Measurements from ENCODE around the gene RARRES1.

The RARRES1 gene

GRCh38 chr3:158748237-158748828, 16.1 kb upstream of the RARRES1 start:
- no peak for DNase-seq (ENCODE audit: extremely low spot score)
- POLR2A ChIA-PET: no interaction called here
- TF ChIP-seq FOXK2 (IDR thresholded peaks at IDR 0.05) (no peak), ELF4 (IDR thresholded peaks at IDR 0.05) (no peak), TARDBP (IDR thresholded peaks at IDR 0.05) (no peak), ZNF384 (IDR thresholded peaks at IDR 0.05) (no peak), HDGF (IDR thresholded peaks at IDR 0.05; ENCODE audit: borderline replicate concordance) (no peak), SUZ12 (IDR thresholded peaks at IDR 0.05) (no peak), FOXA1 (IDR thresholded peaks at IDR 0.05) (no peak), SP1 (IDR thresholded peaks at IDR 0.05) (no peak), FOXM1 (IDR thresholded peaks at IDR 0.05; ENCODE audit: borderline replicate concordance) (no peak), ARNT (IDR thresholded peaks at IDR 0.05) (no peak), NFRKB (IDR thresholded peaks at IDR 0.05) (no peak), LEF1 (IDR thresholded peaks at IDR 0.05; ENCODE audit: borderline replicate concordance) (no peak), L3MBTL2 (conservative IDR thresholded peaks at IDR 0.05) (no peak)
- CTCF ChIA-PET: no interaction called here

DNA sequence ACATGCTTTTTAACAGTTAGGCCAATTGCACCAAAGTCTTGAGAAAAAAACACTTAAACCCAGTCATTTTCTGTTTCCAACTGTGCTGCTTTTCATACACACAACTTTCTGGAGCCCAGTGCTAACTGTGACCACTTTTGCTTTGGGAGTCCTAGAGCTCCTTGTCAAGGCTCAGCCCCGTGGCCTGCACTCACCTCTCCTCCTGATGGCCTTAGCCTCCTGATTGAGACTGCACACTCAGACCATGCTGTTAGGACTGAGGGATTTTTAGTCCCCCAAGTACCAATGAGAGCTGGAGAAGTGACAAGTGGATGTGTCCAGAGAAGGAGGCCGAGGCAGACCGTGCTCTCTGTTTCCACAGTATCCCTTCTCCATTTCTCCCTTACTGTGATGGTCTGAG, 15.2 kb upstream of the RARRES1 start:
- ChIA-PET CTCF (no interaction called here), POLR2A (no interaction called here)
- TF ChIP-seq FOXM1 (IDR thresholded peaks at IDR 0.05; ENCODE audit: borderline replicate concordance) (no peak), SP1 (IDR thresholded peaks at IDR 0.05) (no peak), HDGF (IDR thresholded peaks at IDR 0.05; ENCODE audit: borderline replicate concordance) (no peak), ELF4 (IDR thresholded peaks at IDR 0.05) (no peak), TARDBP (IDR thresholded peaks at IDR 0.05) (no peak), LEF1 (IDR thresholded peaks at IDR 0.05; ENCODE audit: borderline replicate concordance) (no peak), L3MBTL2 (conservative IDR thresholded peaks at IDR 0.05) (no peak), BHLHE40 (IDR thresholded peaks at IDR 0.05; ENCODE audit: borderline replicate concordance) (no peak), ARNT (IDR thresholded peaks at IDR 0.05) (no peak), CTBP1 (IDR thresholded peaks at IDR 0.05; ENCODE audit: borderline replicate concordance) (no peak), NFRKB (IDR thresholded peaks at IDR 0.05) (no peak), SUZ12 (IDR thresholded peaks at IDR 0.05) (no peak), ZNF384 (IDR thresholded peaks at IDR 0.05) (no peak)
- TF ChIP-seq, protein P1, sequence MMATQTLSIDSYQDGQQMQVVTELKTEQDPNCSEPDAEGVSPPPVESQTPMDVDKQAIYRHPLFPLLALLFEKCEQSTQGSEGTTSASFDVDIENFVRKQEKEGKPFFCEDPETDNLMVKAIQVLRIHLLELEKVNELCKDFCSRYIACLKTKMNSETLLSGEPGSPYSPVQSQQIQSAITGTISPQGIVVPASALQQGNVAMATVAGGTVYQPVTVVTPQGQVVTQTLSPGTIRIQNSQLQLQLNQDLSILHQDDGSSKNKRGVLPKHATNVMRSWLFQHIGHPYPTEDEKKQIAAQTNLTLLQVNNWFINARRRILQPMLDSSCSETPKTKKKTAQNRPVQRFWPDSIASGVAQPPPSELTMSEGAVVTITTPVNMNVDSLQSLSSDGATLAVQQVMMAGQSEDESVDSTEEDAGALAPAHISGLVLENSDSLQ (IDR thresholded peaks at IDR 0.05): no peak
- DNase-seq (ENCODE audit: extremely low spot score): no peak

DNA sequence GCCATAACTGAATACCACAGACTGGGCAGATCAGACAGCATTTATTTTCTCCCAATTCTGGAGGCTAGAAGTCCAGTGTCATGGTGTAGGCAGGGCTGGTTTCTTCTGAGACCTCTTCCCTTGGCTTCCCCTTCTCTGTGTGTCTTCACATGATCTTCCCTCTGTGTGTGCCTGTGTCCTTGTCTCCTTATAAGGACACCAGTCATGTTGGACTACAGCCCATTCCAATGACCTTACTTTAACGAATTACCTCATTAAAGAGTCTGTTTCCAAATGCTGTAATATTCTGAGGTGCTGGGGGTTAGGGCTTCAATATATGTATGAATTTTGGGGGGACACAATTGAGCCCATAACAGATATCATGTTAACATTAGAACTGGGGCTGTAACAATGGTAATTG, 13.3 kb upstream of the RARRES1 start:
- no peak for DNase-seq (ENCODE audit: extremely low spot score)
- TF ChIP-seq L3MBTL2 (conservative IDR thresholded peaks at IDR 0.05) (no peak), FOXM1 (IDR thresholded peaks at IDR 0.05; ENCODE audit: borderline replicate concordance) (no peak), LEF1 (IDR thresholded peaks at IDR 0.05; ENCODE audit: borderline replicate concordance) (no peak), SP1 (IDR thresholded peaks at IDR 0.05) (no peak), ZNF384 (IDR thresholded peaks at IDR 0.05) (no peak), HDGF (IDR thresholded peaks at IDR 0.05; ENCODE audit: borderline replicate concordance) (no peak), ELF4 (IDR thresholded peaks at IDR 0.05) (no peak), CTBP1 (IDR thresholded peaks at IDR 0.05; ENCODE audit: borderline replicate concordance) (no peak), BHLHE40 (IDR thresholded peaks at IDR 0.05; ENCODE audit: borderline replicate concordance) (no peak), TARDBP (IDR thresholded peaks at IDR 0.05) (no peak), SUZ12 (IDR thresholded peaks at IDR 0.05) (no peak), NFRKB (IDR thresholded peaks at IDR 0.05) (no peak), ARNT (IDR thresholded peaks at IDR 0.05) (no peak), FOXK2 (IDR thresholded peaks at IDR 0.05) (no peak), FOXA1 (IDR thresholded peaks at IDR 0.05) (no peak)
- CTCF ChIA-PET: no interaction called here
- POLR2A ChIA-PET: no interaction called here

DNA sequence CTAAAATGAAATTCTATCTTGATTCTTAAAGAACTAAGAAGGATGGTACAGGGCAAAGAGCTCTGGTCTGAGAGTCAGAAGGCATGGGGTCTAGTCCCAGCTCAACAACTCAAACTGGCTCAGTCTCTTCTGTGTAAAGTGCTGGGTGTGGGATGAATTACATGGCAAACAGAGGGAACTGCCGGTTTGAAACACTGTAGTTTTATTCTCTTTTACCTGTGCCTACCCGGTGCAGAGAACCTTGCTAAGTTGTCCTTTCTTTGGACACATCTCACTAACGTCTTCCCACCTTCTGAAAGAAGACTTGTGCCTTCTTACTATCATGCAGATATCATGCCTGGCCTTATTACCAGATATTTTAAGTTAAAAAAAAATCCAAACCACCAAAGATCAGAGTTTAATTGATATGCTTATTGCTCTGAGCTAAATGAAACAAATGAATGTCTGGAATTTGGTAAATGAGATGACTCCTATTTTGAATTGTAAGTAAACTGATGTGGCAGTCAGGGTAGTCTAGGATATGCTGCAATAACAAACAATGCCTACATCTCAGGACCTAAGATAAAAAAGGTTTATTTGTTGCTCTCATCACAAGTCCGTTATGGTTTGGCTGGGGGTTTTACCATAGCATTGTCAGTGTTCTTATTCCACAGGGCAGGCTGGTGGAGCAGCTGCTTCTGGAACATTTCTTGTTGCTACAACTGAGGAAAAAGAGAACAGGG, 12.5 kb upstream of the RARRES1 start:
- CTCF ChIA-PET: no interaction called here
- POLR2A ChIA-PET: no interaction called here
- no peak for DNase-seq (ENCODE audit: extremely low spot score)
- no peak for TF ChIP-seq L3MBTL2 (conservative IDR thresholded peaks at IDR 0.05)
- TF ChIP-seq, protein P1 (IDR thresholded peaks at IDR 0.05): no peak
- TF ChIP-seq SUZ12 (IDR thresholded peaks at IDR 0.05): no peak
- TF ChIP-seq ZNF384 (IDR thresholded peaks at IDR 0.05): no peak

DNA sequence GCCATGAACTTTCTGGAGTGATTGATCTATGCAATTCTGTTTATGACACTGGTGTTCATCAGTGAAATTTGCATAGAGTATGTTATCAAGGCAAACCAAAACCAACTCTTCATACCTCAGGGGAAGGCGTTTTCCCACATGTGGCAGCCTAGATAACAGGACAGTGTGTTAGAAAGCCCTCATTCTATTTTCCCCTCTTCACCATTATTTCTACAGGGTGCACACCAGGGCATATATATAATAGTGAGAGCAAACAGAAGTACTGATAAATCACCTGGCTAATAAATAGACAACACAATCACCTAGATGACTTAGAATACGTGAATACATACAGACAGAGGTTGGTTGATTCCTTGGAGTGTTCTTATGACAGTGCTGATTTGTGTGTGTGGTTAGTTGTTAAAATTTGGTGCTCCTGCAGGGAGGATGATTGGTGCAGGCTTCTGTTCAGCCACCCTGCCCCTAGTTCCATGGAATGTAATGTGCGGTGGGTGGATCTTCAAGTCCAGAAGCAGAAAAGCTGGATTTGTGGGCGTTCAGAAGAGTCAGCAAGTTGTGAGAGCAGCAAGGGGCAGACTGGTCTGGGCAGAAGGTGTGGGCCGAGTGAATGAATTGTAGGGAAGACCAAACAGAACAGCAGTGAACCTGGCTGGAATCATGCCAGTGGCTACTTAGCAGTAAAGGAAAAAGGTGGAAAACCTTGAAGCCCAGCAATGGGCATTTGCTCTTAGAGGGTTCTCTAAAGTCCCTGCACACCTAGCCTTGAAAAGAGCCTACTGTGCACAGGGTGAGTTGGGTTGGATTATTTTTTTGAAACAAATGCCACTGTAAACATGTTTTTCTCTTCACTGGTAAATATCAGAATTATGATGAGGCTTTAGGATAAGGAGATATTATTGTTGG, 11.7 kb upstream of the RARRES1 start:
- no peak for TF ChIP-seq ELF4 (IDR thresholded peaks at IDR 0.05)
- TF ChIP-seq SP1 (IDR thresholded peaks at IDR 0.05): no peak
- TF ChIP-seq ARNT (IDR thresholded peaks at IDR 0.05): no peak
- no peak for TF ChIP-seq LEF1 (IDR thresholded peaks at IDR 0.05; ENCODE audit: borderline replicate concordance)
- TF ChIP-seq FOXM1 (IDR thresholded peaks at IDR 0.05; ENCODE audit: borderline replicate concordance): no peak
- no peak for TF ChIP-seq FOXK2 (IDR thresholded peaks at IDR 0.05)
- no peak for TF ChIP-seq L3MBTL2 (conservative IDR thresholded peaks at IDR 0.05)
- TF ChIP-seq ZNF384 (IDR thresholded peaks at IDR 0.05): no peak
- no peak for TF ChIP-seq TARDBP (IDR thresholded peaks at IDR 0.05)
- no peak for TF ChIP-seq FOXA1 (IDR thresholded peaks at IDR 0.05)
- ChIA-PET POLR2A (no interaction called here), CTCF (interaction anchor here (1.2 kb wide), 1 partner anchor 17 kb away, joined by 3 read pairs; no protein-coding TSS in a partner anchor)
- DNase-seq (ENCODE audit: extremely low spot score): no peak

Data from HEK293T (cell line).